WTC11 (cell line): ENCODE results near the gene OPN4.

Experiments used
- NFE2L1 ChIP-seq: sonication (generic); formaldehyde crosslinking; IDR thresholded peaks from 2 replicates; pipeline ENCODE4 v1.8.1; 2023; ENCODE audit warnings: missing genetic modification reagents
- NFYB ChIP-seq: sonication (generic); formaldehyde crosslinking; conservative IDR thresholded peaks from 2 replicates; pipeline ENCODE4 v1.8.0; 2022; ENCODE audit warnings: low read depth, missing genetic modification reagents
- ZNF317 ChIP-seq: sonication (generic); formaldehyde crosslinking; IDR thresholded peaks from 2 replicates; pipeline ENCODE4 v1.8.1; 2023; ENCODE audit warnings: low read depth, mild to moderate bottlenecking, moderate library complexity, missing genetic modification reagents, borderline replicate concordance
- TF ChIP-seq, protein P1 (sequence below): fragments of 200-600 bp; IDR thresholded peaks from 2 replicates; pipeline ENCODE4 v1.8.0; 2022; ENCODE audit warnings: antibody characterized with exemption
- TF ChIP-seq, protein P2 (sequence below): sonication (generic); formaldehyde crosslinking; IDR thresholded peaks from 2 replicates; pipeline ENCODE4 v1.8.0; 2023; ENCODE audit warnings: mild to moderate bottlenecking, missing genetic modification reagents
- TF ChIP-seq, protein P3 (sequence below): sonication (generic); formaldehyde crosslinking; IDR thresholded peaks from 2 replicates; pipeline ENCODE4 v1.8.0; 2022; ENCODE audit warnings: missing genetic modification reagents
- TF ChIP-seq, protein P4 (sequence below): fragments of 250-450 bp; sonication (Bioruptor Pico); IDR thresholded peaks from 2 replicates; pipeline ENCODE4 v2.1.2; 2022; ENCODE audit warnings: mild to moderate bottlenecking, moderate library complexity
- TF ChIP-seq, protein P5 (sequence below): sonication (generic); formaldehyde crosslinking; IDR thresholded peaks from 2 replicates; pipeline ENCODE4 v1.8.0; 2022; ENCODE audit warnings: mild to moderate bottlenecking, missing genetic modification reagents
- TF ChIP-seq, protein P6 (sequence below): sonication (generic); formaldehyde crosslinking; IDR thresholded peaks from 2 replicates; pipeline ENCODE4 v1.8.0; 2022; ENCODE audit warnings: mild to moderate bottlenecking, missing genetic modification reagents
- TF ChIP-seq, protein P7 (sequence below): sonication (generic); formaldehyde crosslinking; IDR thresholded peaks from 2 replicates; pipeline ENCODE4 v1.8.1; 2023; ENCODE audit warnings: mild to moderate bottlenecking, missing genetic modification reagents

DNA sequence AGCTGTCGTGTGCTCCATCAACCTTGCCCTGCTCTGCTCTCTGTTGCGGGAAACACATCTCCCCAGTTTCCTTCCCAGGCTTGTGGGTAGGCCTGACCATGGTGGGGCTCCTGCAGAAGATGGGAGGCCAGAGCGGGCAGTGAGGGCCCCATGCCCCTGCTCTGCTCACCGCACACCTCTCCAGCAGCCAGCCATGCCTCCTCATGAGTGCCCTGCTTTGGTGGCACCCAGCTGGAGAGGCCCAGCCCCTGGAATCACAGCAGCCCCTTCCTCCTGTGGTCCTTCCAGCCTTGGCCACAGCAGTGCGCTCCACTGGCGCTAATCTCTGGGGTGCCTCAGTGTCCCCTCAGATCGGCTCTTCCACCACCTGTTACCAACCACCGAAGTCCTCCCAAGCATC, 4.2 kb upstream of the OPN4 start:
- TF ChIP-seq NFE2L1 (CRISPR knock-in tag) (no peak), NFYB (CRISPR knock-in tag) (no peak), ZNF317 (CRISPR knock-in tag) (no peak)
- TF ChIP-seq, protein P1, sequence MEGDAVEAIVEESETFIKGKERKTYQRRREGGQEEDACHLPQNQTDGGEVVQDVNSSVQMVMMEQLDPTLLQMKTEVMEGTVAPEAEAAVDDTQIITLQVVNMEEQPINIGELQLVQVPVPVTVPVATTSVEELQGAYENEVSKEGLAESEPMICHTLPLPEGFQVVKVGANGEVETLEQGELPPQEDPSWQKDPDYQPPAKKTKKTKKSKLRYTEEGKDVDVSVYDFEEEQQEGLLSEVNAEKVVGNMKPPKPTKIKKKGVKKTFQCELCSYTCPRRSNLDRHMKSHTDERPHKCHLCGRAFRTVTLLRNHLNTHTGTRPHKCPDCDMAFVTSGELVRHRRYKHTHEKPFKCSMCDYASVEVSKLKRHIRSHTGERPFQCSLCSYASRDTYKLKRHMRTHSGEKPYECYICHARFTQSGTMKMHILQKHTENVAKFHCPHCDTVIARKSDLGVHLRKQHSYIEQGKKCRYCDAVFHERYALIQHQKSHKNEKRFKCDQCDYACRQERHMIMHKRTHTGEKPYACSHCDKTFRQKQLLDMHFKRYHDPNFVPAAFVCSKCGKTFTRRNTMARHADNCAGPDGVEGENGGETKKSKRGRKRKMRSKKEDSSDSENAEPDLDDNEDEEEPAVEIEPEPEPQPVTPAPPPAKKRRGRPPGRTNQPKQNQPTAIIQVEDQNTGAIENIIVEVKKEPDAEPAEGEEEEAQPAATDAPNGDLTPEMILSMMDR = no peak
- TF ChIP-seq, protein P2, sequence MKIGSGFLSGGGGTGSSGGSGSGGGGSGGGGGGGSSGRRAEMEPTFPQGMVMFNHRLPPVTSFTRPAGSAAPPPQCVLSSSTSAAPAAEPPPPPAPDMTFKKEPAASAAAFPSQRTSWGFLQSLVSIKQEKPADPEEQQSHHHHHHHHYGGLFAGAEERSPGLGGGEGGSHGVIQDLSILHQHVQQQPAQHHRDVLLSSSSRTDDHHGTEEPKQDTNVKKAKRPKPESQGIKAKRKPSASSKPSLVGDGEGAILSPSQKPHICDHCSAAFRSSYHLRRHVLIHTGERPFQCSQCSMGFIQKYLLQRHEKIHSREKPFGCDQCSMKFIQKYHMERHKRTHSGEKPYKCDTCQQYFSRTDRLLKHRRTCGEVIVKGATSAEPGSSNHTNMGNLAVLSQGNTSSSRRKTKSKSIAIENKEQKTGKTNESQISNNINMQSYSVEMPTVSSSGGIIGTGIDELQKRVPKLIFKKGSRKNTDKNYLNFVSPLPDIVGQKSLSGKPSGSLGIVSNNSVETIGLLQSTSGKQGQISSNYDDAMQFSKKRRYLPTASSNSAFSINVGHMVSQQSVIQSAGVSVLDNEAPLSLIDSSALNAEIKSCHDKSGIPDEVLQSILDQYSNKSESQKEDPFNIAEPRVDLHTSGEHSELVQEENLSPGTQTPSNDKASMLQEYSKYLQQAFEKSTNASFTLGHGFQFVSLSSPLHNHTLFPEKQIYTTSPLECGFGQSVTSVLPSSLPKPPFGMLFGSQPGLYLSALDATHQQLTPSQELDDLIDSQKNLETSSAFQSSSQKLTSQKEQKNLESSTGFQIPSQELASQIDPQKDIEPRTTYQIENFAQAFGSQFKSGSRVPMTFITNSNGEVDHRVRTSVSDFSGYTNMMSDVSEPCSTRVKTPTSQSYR (CRISPR knock-in tag) = no peak
- TF ChIP-seq, protein P3, sequence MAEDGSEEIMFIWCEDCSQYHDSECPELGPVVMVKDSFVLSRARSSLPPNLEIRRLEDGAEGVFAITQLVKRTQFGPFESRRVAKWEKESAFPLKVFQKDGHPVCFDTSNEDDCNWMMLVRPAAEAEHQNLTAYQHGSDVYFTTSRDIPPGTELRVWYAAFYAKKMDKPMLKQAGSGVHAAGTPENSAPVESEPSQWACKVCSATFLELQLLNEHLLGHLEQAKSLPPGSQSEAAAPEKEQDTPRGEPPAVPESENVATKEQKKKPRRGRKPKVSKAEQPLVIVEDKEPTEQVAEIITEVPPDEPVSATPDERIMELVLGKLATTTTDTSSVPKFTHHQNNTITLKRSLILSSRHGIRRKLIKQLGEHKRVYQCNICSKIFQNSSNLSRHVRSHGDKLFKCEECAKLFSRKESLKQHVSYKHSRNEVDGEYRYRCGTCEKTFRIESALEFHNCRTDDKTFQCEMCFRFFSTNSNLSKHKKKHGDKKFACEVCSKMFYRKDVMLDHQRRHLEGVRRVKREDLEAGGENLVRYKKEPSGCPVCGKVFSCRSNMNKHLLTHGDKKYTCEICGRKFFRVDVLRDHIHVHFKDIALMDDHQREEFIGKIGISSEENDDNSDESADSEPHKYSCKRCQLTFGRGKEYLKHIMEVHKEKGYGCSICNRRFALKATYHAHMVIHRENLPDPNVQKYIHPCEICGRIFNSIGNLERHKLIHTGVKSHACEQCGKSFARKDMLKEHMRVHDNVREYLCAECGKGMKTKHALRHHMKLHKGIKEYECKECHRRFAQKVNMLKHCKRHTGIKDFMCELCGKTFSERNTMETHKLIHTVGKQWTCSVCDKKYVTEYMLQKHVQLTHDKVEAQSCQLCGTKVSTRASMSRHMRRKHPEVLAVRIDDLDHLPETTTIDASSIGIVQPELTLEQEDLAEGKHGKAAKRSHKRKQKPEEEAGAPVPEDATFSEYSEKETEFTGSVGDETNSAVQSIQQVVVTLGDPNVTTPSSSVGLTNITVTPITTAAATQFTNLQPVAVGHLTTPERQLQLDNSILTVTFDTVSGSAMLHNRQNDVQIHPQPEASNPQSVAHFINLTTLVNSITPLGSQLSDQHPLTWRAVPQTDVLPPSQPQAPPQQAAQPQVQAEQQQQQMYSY (CRISPR knock-in tag) = no peak
- TF ChIP-seq, protein P4, sequence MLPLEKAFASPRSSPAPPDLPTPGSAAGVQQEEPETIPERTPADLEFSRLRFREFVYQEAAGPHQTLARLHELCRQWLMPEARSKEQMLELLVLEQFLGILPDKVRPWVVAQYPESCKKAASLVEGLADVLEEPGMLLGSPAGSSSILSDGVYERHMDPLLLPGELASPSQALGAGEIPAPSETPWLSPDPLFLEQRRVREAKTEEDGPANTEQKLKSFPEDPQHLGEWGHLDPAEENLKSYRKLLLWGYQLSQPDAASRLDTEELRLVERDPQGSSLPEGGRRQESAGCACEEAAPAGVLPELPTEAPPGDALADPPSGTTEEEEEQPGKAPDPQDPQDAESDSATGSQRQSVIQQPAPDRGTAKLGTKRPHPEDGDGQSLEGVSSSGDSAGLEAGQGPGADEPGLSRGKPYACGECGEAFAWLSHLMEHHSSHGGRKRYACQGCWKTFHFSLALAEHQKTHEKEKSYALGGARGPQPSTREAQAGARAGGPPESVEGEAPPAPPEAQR (CRISPR knock-in tag) = no peak
- TF ChIP-seq, protein P5, sequence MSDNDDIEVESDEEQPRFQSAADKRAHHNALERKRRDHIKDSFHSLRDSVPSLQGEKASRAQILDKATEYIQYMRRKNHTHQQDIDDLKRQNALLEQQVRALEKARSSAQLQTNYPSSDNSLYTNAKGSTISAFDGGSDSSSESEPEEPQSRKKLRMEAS (CRISPR knock-in tag) = no peak
- TF ChIP-seq, protein P6, sequence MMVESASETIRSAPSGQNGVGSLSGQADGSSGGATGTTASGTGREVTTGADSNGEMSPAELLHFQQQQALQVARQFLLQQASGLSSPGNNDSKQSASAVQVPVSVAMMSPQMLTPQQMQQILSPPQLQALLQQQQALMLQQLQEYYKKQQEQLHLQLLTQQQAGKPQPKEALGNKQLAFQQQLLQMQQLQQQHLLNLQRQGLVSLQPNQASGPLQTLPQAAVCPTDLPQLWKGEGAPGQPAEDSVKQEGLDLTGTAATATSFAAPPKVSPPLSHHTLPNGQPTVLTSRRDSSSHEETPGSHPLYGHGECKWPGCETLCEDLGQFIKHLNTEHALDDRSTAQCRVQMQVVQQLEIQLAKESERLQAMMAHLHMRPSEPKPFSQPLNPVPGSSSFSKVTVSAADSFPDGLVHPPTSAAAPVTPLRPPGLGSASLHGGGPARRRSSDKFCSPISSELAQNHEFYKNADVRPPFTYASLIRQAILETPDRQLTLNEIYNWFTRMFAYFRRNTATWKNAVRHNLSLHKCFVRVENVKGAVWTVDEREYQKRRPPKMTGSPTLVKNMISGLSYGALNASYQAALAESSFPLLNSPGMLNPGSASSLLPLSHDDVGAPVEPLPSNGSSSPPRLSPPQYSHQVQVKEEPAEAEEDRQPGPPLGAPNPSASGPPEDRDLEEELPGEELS (CRISPR knock-in tag) = no peak
- TF ChIP-seq, protein P7, sequence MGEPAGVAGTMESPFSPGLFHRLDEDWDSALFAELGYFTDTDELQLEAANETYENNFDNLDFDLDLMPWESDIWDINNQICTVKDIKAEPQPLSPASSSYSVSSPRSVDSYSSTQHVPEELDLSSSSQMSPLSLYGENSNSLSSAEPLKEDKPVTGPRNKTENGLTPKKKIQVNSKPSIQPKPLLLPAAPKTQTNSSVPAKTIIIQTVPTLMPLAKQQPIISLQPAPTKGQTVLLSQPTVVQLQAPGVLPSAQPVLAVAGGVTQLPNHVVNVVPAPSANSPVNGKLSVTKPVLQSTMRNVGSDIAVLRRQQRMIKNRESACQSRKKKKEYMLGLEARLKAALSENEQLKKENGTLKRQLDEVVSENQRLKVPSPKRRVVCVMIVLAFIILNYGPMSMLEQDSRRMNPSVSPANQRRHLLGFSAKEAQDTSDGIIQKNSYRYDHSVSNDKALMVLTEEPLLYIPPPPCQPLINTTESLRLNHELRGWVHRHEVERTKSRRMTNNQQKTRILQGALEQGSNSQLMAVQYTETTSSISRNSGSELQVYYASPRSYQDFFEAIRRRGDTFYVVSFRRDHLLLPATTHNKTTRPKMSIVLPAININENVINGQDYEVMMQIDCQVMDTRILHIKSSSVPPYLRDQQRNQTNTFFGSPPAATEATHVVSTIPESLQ (CRISPR knock-in tag) = no peak
